NOMO-1 (cell line): ENCODE data around the gene ZNF776.
A peak's percentile ranks its signal among the peaks of the same experiment; 100 is the strongest.
"Not testable (repeated sequence)": the region's sequence is repeated elsewhere in the genome, so short reads cannot be mapped to it uniquely, and the experiment has no call there.

Source experiments
- DNase-seq, 2 experiments: peaks; one replicate each; lab custom pipeline; 2025; ENCODE audit not compliant: unreplicated experiment in 2 of 2; lab: John Stamatoyannopoulos, UW

ZNF776 gene

DNA sequence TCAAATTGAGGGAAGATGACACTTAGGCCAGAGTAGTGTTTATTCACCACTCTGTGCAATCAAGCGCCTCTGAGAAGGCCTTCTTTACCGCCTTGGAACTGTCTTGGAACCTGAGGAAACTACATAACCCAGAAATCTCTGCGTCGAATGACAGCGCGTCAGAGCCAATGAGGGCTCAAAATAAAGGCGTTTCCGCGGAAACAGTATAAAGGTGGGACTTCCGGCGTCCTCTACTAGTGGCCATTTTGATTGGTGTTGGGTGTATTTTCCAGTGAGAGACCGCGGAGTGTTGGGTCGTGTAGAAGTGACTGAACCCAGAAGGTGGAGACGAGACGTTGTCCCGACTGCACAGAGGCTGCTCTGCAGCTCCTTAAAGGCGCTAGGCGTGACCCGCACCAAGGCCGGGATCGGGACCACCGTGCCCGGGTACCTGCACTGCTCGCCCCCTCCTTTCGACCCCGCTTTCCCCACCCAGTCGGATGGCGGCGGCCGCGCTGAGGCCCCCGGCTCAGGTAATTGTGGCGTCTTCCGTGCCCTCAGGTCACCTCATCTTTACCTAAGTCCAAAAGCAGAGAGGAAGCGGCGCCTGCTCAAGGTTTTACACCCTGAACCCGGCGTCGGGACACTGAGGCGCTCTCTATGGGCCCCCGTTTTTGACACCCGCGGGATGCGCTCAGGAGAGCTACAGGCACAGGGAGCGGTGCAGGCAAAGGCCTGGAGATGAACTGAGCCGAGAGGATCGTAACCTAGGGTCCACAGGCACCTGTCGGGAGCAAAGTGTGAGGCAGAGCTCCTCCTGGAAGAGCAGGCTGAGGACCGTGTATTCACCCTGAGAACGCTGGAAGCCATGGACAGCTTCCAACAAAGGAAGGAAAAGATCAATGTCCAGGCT, at the start of gene ZNF776:
TSS of gene ZNF776 (plus strand) at position 236 of the 892 bp plus-strand sequence. CDS start at position 480, 244 bp downstream.
- DNase-seq = peak; percentile 89 to 92

- DNase-seq = no peak
Measured at GRCh38 chr19:57701625-57702024, 45.0 kb upstream of the ZNF776 start.

DNA sequence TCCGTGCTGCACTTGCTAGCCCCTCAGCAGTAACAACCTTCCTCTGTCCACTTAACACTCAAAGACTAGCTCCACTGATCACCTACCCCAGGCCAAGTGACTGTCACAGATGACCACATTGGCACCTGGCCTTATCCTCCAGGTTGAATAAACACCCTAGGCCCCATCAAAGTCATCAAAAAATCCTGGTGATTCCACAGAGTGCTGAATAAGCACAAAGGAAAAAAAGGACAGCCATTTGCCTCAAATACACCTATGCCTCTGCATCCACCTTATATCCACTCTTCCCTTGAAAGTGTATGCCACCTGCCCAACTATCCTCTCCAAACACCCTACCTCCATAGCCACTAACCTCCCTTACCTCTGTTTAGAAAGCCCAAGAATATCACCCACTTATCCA, 40.3 kb upstream of the ZNF776 start:
- DNase-seq = no peak

GRCh38 chr19:57708641-57709361, 37.8 kb upstream of the ZNF776 start, which contains the start of gene ZNF154:
Gene ZNF154, minus strand, starts transcription at chr19:57709204. Its CDS starts 233 bp downstream, at chr19:57708971.
- no peak for DNase-seq

- no peak for DNase-seq
Measured at GRCh38 chr19:57709616-57710015, 37.0 kb upstream of the ZNF776 start.

DNA sequence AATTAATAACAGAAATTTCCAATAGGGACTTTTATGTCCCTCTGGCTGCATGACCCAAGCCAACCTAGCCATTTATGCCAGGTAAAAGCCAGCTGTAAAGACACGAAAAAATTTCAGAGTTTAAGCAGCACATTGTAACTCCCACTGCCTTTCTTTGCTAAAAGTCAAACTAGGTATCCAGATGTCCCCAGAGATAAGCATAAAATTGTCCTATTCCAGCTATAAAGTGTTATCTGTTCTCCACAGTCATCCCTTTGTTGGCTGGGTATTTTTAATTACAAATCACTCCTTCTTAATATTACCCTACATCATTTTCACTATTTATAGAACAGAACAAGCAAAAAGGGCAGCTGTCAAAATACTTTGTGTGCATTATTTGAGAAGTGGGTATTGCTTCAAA, 34.4 kb upstream of the ZNF776 start:
- no peak for DNase-seq

- DNase-seq = no peak
Measured at GRCh38 chr19:57719424-57719823, 27.2 kb upstream of the ZNF776 start.

DNA sequence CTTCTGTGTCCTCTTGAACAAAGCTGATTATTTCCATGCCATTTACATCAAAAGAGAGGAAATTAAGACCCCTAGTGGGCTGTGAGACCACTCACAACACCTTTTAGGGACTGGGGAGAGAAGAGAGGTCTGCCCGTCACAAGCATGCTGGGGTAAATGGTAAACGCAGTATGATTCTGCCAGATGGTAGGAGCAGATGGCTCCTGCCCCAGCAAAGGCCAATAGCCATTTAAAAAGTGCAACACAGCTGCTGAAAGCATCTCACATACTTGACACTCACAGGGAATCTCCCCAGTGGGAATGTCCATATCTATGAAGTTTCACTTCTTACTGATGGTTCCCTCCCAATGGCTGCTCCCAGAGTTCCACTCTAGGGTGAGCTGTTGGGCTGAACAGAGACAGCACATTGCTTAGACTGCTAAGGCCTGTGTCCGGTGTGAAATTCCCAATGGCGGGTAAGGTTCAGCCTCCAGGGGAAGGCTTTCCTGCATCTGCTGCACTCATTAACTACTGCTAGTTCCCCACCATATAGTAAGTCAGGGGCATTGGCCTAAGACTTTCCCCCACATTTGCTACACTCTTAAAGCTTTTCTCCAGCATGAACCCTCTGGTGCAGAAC, 26.6 kb upstream of the ZNF776 start:
- DNase-seq = no peak

DNA sequence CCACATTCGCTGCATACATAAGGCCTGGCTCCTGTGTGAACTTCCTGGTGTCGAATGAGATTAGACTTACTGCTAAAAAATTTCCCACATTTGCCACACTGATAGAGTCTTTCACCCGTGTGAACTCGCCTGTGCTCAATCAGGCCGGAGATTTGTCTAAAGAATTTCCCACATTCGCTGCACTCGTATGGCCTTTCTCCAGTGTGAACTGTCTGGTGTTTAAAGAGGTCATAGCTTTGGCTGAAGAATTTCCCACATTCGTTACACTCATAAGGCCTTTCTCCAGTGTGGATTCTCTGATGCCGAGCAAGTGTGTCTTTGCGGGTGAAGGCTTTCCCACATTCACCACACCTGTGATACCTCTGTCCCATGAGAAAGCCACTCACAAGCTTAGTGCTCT, 25.7 kb upstream of the ZNF776 start:
- no peak for DNase-seq

DNA sequence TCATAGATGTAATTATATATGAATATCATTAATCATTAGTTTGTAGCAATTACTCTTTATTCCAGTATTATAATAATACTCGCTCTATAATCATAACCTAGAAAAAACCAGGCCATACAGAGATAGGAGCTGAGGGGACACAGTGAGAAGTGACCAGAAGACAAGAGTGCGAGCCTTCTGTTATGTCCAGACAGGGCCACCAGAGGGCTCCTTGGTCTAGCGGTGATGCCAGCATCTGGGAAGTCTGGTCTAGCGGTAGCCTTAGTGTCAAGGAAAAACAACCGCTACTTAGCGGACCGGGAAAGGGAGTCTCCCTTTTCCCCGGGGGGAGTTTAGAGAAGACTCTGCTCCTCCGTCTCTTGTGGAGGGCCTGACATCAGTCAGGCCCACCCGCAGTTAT, 8.3 kb upstream of the ZNF776 start:
- not testable (repeated sequence) for DNase-seq

DNA sequence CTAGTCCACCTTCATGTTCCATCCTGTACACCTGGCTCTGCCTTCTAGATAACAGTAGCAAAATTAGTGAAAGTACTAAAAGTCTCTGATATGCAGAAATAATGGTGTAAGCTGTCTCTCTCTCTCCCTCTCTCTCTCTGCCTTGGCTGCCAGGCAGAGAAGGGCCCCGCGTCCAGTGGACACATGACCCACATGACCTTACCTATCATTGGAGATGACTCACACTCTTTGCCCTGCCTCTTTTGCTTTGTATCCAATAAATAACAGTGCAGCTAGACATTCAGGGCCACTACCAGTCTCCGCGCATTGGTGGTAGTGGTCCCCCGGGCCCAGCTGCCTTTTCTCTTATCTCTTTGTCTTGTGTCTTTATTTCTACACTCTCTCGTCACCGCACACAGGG, 7.8 kb upstream of the ZNF776 start:
- not testable (repeated sequence) for DNase-seq

DNA sequence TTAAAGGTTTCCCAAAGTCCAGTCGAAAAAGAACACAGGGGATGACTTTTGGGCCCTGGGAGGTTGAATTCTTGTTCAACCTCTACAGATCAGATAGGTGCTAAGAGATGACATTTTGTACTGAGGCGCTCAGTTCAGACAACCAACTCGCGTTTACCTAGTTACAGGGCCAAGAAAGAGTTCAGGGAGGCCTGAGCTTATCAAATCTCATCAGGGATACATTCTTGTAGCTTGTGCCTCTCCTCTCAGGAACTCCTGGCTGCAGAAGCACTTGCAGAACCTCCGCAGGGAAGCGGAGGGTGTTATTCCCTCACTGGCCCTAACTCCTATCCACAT, 825 bp downstream of the ZNF776 start:
- DNase-seq = peak in 1 of 2 experiments; percentile 19

DNA sequence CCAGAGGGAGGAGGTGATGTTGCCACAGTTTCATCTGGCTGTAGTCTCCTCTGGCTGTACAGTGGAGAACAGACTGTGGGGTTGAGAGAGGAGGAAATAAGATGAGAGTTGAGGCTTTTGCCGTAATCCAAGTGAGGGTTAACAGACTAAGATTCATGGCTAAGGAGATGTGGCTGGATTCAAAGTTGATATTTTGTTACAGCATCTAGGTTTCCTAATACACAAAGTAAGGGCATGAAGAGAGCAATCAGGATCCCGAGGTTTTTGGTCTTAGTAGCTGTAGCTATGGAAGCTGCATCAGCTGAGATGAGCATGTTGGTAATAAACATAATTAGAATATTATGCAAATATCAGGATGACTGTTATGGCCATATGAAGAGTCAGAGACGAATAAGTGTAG, 1.4 kb downstream of the ZNF776 start:
- no peak for DNase-seq

GRCh38 chr19:57754091-57754673, 7.6 kb downstream of the ZNF776 start:
- no peak for DNase-seq

- no peak for DNase-seq
Measured at GRCh38 chr19:57755031-57755430, 8.4 kb downstream of the ZNF776 start.

DNA sequence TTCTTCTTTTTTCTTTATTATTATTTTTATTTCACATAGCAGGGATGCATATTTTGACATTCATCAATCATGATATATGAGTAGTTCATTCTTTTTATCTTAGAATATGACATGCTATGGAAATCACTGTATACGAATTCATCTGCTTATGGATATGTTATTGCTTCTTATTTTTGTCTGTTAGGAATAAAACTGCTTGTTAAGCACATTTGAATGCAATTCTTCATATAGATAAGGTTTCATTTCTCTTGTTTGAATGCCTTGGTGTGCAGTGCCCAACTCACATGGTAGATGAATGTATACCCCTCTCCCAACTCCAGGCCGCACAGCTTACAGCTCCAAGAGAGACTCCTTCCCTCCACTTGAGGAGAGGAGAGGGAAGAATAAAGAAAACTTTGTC, 11.3 kb downstream of the ZNF776 start:
- DNase-seq = no peak

DNA sequence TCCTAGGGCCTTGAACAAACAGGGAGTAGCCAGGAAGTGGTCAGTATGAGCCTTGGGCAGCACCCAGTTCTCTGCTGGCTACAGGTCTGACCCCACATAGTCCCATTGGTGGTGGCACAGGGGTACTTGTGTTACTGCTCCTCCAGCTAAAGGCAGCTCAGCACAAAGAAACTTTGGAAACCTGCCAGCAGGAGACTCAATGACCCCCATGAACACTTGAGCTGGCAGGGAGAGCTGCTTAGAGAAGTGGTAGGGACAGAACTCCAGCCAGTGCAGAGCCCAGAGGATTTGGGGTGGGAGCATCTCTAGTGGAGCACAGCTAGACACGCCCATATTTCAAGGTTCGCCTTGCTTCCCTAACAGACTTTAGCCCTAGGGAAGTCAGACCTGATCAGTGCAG, 12.5 kb downstream of the ZNF776 start:
- DNase-seq = no peak

GRCh38 chr19:57769345-57770131, 22.9 kb downstream of the ZNF776 start, which contains the start of gene ZNF586:
Gene ZNF586, plus strand, starts transcription at chr19:57769676. Its CDS starts 167 bp downstream, at chr19:57769843.
- peak; percentile 90 to 91 for DNase-seq

DNA sequence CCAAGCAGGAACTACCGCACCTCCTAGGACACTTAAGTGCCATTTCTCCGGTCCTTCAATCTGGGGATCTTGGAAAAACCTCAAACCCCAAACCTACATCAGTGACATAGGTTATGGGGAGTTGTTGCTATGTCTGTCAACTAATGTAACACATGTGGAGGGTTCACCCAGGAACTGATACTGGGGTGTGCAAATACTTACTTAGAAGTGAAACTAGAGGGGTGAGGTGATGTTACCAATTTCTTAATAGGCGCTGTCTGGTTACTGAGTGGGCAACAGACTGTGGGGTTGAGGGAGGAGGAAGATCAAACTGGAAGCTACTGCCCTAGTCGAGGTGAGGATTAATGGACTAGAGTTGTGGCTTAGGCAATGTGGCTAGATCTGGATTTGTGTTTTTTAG, 24.8 kb downstream of the ZNF776 start:
- no peak for DNase-seq

GRCh38 chr19:57773488-57773887, 26.9 kb downstream of the ZNF776 start:
- DNase-seq = no peak
